ENCODE data around the gene DAB2IP. TPM values are rescaled to one million over a fixed set of nuclear protein-coding genes. Genes with fewer than 3 reads are reported as not detected.
"Not testable (repeated sequence)": the region's sequence is repeated elsewhere in the genome, so short reads cannot be mapped to it uniquely, and the experiment has no call there.

The DAB2IP gene
- total RNA-seq, 1 experiment from 2014 or later = 4.0 TPM

- peak; percentile 88 for DNase-seq (ENCODE audit: low read depth)
These were observed 73.8 kb downstream of the DAB2IP start for GRCh38 chr9:121725008-121725775.

GRCh38 chr9:121727295-121728020 is 76.0 kb downstream of the DAB2IP start:
- no peak for DNase-seq (ENCODE audit: low read depth)

- DNase-seq (ENCODE audit: low read depth) = no peak
These were observed 77.5 kb downstream of the DAB2IP start for GRCh38 chr9:121728916-121729315.

GRCh38 chr9:121729769-121730562 is 78.5 kb downstream of the DAB2IP start:
- no peak for DNase-seq (ENCODE audit: low read depth)

- DNase-seq (ENCODE audit: low read depth) = no peak
These were observed 79.7 kb downstream of the DAB2IP start for GRCh38 chr9:121731090-121731489.

- no peak for DNase-seq (ENCODE audit: low read depth)
These were observed 80.5 kb downstream of the DAB2IP start for GRCh38 chr9:121731919-121732318.

GRCh38 chr9:121732389-121732788 is 81.0 kb downstream of the DAB2IP start:
- no peak for DNase-seq (ENCODE audit: low read depth)

GRCh38 chr9:121732886-121733285 is 81.5 kb downstream of the DAB2IP start:
- DNase-seq (ENCODE audit: low read depth) = no peak

- DNase-seq (ENCODE audit: low read depth) = no peak
These were observed 83.0 kb downstream of the DAB2IP start for GRCh38 chr9:121734465-121734864.

- DNase-seq (ENCODE audit: low read depth) = peak; percentile 39
These were observed 83.8 kb downstream of the DAB2IP start for GRCh38 chr9:121735065-121735792.

- no peak for DNase-seq (ENCODE audit: low read depth)
These were observed 84.6 kb downstream of the DAB2IP start for GRCh38 chr9:121735793-121736770.

- DNase-seq (ENCODE audit: low read depth) = no peak
These were observed 85.6 kb downstream of the DAB2IP start for GRCh38 chr9:121736934-121737462.

- DNase-seq (ENCODE audit: low read depth) = no peak
These were observed 86.1 kb downstream of the DAB2IP start for GRCh38 chr9:121737481-121737931.

GRCh38 chr9:121738411-121738810 is 87.0 kb downstream of the DAB2IP start:
- DNase-seq (ENCODE audit: low read depth) = no peak

- DNase-seq (ENCODE audit: low read depth) = no peak
These were observed 87.5 kb downstream of the DAB2IP start for GRCh38 chr9:121738968-121739367.

GRCh38 chr9:121739971-121740370 is 88.5 kb downstream of the DAB2IP start:
- no peak for DNase-seq (ENCODE audit: low read depth)

- DNase-seq (ENCODE audit: low read depth) = no peak
These were observed 89.9 kb downstream of the DAB2IP start for GRCh38 chr9:121741228-121741918.

- DNase-seq (ENCODE audit: low read depth) = not testable (repeated sequence)
These were observed 90.5 kb downstream of the DAB2IP start for GRCh38 chr9:121741919-121742283.

- DNase-seq (ENCODE audit: low read depth) = no peak
These were observed 91.5 kb downstream of the DAB2IP start for GRCh38 chr9:121742923-121743322.
